Measurements from ENCODE around the gene DOK6.

Gene DOK6

DNA sequence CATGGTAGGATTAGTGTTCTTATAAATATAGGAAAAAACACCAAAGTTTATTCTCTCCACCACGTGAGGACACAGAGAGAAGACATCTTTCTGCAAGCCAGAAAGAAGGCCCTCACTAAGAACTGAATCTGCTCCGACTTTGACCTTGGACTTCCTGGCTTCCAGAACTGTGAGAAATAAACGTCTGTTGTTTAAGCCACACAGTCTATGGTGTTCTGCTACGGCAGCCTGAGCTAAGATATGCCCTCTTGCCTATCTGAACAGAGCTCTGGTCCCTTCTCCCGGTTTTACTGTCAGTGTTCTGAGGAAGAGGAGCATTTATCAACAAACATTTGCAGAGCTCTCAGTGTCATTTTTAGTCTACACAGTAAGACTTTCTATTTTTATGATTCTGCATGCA is 131.3 kb downstream of the DOK6 start:
- DNase-seq (ENCODE audit: extremely low read depth in 1 of 2, low read depth in 1 of 2): no peak

DNA sequence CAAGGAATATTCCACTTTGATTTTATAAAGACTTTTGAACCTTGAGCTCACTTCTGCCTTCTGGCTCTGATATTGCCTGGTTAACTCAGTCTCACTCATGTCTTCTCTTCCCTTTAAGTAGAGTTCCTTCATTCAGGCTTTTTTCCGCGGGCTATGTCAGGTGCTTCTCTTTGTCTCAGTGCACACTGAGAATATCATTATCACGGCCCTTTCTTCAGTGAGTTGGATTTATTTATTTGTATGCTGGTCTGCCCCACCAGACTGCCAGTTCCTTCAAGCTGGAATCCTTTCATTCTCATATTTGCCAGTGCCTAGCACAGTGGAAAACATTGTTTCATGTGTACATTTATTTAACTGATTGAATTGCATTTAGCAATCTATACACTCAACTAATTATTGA is 136.5 kb downstream of the DOK6 start:
- no peak for DNase-seq (ENCODE audit: extremely low read depth in 1 of 2, low read depth in 1 of 2)

DNA sequence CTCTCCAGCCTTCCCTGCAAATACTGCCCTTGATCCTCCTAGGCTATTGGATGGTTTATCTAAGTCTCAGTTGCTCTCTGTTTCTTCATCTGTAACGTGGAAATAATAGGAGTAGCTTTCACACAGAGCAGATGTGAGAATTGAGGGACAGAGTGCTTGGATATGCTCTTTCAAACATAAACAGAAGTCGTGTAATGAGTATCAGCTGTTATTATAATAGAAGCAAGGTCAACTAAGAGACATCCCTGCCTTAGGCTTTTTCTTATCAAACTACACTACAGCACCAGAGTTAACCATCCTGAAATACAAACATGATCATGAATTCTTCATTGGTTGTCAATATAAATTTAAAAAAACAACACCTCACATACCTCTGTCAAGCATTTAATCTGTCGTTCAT is 138.2 kb downstream of the DOK6 start:
- no peak for DNase-seq (ENCODE audit: extremely low read depth in 1 of 2, low read depth in 1 of 2)

DNA sequence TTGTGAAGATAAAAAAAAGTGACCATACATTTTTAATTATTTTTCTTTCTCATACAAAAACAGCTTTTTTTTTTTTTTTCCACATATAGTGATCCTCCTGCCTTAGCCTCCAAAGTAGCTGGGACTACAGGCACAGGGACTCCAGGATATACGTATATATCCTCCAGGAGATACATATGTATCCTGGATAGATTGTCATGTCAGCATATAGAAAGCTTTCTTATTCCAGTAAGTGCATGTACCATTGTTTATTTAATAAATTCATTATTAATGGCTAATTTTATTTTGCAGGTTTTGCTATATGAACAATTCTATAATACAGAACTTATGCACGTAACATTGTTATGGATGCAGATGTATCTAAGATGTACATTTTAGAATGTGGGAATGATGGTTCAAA is 138.7 kb downstream of the DOK6 start:
- no peak for DNase-seq (ENCODE audit: extremely low read depth in 1 of 2, low read depth in 1 of 2)

DNA sequence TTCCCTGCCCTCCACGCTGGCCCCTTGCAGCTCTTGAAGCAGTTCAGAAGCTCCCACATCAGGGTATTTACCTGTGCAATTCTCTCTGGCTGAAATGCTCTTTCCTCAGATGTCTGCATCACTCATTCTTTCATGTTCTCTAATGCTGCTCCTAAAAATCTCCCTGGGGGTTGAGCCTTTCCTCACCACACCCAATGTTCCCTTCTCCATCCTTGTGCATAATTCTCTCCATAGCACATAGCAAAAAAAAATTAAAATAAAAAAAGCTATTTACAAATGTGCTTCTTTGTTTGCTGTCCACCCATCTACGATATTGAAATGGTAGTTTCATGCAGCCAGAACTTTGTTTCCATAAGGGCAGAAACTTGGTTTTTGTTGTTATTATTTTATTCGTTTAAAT is 155.5 kb downstream of the DOK6 start:
- no peak for DNase-seq (ENCODE audit: extremely low read depth in 1 of 2, low read depth in 1 of 2)

DNA sequence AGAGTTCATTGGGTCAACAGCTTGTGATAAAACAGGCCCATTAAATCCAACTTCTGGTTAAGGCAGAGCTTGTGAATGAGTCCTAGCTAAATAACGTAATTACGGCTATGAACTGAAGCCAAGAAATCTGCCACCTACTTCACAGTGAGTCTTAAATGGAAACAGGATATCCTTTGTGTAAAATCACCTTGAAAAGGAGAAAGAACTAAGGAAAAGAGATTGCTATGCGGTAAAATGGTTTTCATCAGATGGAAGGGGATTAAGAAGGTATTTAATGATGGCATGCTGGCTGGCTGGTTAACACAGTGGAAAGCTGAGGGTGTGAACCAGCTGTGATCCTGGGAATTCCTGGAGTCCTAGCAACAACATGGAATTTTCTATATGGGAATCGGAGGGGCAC is 156.6 kb downstream of the DOK6 start:
- no peak for DNase-seq (ENCODE audit: extremely low read depth in 1 of 2, low read depth in 1 of 2)

DNA sequence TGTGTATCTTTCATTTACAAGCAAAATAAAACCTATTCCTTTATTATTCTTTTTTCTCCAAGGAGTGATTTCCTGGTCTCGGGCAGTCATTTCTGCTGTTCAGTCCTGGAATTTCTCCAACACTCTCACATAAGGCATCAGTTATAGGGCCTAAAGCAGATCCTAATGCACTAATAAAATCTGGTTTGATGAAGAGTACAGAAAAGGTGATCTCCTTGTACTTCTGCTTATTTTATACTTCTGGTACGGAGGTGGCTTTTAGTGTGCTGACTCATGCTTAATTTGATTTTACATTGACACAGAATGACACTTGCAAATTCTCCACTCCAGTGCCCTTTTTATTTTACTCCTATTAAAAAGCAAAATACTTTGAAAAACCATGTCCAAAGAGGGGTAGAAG is 157.4 kb downstream of the DOK6 start:
- DNase-seq (ENCODE audit: extremely low read depth in 1 of 2, low read depth in 1 of 2): no peak

DNA sequence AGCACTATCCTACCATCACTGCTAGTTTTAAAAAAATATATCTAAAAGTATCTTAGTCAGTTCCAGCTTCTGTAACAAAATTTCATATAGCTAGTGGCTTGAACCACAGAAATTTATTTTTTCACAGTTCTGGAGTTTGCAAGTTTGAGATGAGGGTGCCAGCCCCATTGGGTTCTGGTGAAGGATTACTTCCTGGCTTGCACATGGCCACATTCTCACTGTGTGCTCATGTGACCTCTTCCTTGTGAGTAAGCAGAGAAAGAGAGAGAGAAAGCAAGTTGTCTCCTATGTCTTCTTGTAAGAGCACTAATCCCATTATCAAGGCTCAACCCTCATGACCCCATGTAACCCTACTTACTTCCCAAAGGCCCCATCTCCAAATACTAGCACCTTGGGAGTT is 158.9 kb downstream of the DOK6 start:
- no peak for DNase-seq (ENCODE audit: extremely low read depth in 1 of 2, low read depth in 1 of 2)

DNA sequence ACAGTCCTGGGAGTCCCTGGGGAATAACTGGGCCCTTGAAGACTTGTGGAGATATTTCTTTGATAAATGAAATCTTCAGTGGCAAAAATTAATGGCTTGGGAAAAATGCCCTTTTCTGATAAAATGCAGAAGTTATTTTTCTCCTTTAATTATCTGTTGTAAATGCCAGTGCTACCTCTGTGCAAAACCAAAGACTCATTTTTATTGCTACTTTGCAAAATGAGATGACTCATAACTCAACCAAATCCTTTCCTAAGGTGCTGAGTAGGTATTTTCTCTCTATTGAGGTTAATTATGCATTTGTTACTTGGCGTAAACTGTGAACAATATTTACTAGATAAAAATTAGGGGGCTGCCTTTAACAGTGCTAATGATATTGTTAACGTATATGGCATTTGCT is 163.9 kb downstream of the DOK6 start:
- no peak for DNase-seq (ENCODE audit: extremely low read depth in 1 of 2, low read depth in 1 of 2)

DNA sequence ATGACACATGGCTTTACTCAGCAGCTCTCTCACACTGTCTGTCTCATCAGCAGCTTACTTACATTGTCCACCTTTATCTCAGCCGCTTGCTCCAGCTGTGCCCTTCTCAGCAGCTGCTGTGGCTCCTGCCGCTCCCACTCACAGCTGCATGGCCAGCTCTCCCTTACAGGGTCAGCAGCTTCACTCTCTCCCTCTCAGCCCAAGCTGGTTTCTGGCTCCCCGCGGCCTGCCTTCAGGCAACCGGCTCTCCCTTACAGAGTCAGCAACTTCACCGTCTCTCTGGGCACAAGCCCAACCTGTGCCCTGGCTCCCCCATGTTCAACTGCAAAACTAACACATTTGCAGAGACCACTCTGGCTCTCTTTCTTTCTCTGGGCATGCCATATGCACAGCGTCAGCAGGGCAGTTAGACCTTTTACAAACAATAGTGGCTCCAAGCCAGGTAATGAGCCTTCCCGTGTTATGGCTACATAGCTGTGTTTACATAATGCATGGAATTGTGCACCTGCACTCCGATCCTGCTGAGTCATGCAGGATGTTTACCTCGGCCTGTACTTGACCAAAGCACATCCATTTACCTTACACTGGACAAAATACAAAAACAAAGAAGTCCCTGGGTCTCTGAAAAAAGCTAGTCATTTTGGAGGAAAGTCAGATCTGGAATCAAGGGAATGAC is 167.3 kb downstream of the DOK6 start:
- DNase-seq (ENCODE audit: extremely low read depth in 1 of 2, low read depth in 1 of 2): no peak

DNA sequence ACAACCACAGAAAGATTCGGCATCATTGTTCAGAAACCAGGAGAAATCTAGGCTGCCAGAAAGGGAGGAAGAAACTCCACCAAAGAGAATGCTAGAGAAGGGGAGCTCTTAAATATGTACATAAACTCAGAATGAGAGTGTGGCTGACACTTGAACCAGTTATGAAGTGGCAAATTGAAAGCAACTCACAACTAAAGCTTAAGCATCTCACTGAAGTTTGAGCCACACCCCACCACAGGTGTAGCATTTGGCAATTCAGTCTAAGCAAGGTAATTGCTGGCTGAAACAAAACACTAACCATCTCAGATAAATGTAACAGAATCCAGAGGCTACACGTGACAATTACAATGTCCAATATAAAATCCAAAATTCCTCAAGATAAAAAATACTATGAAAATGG is 168.4 kb downstream of the DOK6 start:
- DNase-seq (ENCODE audit: extremely low read depth in 1 of 2, low read depth in 1 of 2): no peak

DNA sequence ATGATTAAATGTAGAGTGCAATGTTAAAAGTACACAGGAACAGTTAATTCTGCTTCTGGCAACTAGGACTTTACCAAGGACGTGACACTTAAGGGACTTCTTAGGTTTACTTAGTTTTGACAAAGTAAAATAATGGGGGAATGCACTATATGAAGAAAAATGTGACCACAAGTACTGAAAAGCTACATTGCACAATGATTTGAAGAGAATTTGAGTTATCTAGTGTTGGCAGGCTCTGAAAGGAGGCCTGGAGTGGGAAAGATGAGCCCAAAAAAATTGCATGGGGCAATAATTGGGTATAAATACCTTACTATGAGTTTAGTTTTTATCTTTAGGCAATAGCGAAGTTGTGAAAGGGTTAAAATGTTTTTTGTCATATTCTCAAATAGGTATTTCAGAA is 173.7 kb downstream of the DOK6 start:
- DNase-seq (ENCODE audit: extremely low read depth in 1 of 2, low read depth in 1 of 2): no peak

DNA sequence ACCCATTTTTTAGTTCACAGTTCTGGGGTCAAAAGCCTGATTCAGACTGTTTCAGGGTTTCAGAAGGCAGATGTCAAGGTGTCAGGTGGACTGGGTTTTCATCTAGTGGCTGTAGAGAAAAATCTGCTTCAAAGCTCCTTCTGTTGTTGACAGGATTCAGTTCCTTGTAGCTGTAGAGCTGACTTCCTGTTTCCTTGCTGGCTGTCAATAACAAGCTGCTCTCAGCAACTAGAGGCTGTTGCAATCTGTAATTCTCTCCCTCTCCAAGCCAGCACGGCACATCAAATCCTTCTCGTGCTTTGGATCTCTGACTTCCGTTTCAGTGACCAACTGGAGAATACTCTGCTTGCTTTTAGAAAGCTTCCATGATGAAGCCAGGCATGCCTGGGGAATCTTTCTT is 179.4 kb downstream of the DOK6 start:
- DNase-seq (ENCODE audit: extremely low read depth in 1 of 2, low read depth in 1 of 2): no peak

DNA sequence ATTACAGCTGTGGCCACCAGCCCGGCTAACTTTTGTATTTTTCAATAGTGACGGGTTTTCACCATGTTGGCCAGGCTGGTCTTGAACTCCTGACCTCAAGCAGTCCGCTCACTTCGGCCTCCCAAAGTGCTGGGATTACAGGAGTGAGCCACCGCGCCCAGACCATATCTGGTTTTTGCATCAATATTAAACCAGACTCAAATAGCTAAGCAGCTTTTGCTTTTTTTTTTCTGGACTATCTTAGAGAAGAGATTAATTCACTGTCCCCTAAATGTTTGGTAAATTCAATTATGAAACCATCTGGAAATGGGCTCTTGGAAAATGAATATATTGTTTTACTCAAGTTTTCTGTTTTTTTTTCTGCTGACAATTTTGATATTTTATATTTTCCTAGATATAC is 183.7 kb downstream of the DOK6 start:
- DNase-seq (ENCODE audit: extremely low read depth in 1 of 2, low read depth in 1 of 2): no peak

DNA sequence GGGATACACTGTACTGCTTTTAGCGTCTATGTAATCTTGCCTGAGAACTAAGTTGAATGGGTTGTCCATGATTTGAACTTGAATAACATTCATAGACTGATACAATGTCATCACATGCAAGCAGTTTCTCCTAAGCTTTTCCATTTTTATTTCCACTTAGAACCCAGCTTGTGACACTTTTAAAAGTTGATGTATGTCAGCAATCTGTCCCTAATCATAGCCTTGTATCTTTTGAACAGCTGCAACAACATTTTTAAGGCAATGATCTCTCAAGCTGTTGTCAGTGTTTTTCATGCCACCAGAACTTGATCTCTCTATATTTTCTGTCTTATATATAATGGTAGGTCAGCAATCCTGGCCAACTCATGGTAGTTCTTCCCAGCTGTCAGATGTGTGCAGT is 185.0 kb downstream of the DOK6 start:
- no peak for DNase-seq (ENCODE audit: extremely low read depth in 1 of 2, low read depth in 1 of 2)

DNA sequence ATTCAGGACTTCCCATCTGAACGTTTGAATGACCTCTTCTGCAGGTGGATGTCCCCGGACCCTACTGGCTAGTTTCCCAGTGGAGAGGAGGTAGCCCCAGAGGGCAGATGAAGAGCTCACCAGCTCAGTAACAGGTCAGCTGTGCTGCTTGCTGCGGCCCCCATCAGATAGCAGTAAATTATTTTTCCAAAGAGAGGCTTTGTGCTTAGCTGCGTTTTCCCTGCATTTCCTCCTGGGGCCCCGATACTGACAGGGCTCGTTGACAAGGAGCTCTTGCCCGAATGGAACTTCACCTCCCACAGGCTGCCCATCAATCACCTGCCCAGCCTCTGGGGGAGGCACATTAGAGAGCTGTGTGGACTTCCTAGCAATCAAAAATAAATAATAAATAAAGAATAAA is 185.8 kb downstream of the DOK6 start:
- DNase-seq (ENCODE audit: extremely low read depth in 1 of 2, low read depth in 1 of 2): no peak

DNA sequence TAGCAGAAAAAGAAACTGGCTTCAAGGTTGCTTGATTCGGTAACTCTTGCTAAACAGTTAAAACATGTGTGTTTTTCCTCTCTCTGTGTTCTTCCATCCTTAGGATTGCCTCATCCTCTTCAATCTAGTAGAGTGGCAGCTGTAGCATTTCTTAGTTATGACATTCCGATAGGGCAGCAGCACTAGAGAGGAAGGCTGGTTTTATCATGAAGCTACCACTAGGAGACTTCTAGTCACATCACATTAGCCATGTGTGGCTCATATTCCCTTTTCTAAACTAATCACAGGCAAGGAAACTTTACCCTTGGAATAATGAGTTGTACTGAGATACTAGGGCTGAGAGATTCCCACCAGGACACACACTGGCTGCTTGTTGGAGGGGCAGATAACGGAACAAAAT is 187.6 kb downstream of the DOK6 start:
- DNase-seq (ENCODE audit: extremely low read depth in 1 of 2, low read depth in 1 of 2): no peak

DNA sequence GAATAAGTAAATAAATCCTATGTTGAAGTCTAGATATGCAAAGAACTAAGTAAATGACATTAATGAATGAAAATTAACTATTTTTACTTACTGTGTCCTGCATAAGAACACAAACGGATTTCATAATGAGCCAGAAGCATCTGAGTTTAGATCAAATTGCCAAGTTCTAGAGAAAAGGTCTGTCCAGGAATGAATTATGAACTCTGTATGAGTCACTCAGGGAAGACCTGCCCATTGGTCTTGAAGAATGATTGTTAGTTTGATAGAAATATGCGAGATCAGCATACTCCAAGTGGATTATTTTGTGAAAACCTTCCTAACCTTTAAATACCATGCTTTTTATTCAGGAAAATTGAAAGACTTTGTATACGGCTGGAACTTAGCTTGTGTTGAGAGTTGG is 189.5 kb downstream of the DOK6 start:
- DNase-seq (ENCODE audit: extremely low read depth in 1 of 2, low read depth in 1 of 2): no peak

DNA sequence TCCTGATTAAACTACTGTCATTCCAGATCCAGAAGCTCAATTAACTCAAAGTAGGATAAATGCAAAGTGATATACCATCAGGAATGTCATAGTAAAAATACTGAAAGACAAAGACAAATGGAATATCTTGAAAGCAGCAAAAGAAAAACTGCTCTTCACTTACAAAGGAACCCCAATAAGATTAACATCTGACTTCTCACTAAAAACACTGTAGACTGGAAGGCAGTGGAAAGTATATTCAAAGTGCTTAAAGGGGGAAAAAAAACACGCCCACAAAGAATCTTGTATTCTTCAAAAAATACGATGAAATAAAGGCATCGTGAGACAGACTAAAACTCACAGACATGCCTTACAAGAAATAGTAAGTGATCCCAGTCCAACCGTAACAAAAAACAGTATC is 195.7 kb downstream of the DOK6 start:
- DNase-seq (ENCODE audit: extremely low read depth in 1 of 2, low read depth in 1 of 2): no peak

DNA sequence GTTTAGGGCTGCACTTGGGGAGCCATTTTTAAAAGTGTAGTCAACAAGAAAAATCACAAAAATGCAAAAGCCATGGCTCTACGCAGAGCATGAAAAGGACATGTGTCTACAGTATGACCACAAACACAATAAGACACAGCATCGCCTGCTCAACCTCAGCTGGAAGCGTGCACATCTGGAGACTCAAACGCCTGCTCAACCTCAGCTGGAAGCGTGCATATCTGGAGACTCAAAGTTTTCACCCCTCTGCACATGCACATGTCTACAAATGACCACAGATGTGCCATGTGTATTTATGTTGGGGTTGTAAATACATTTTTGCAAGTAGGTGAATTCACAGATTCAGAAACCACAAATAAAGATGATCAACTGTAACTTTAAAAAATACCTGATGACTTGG is 196.9 kb downstream of the DOK6 start:
- no peak for DNase-seq (ENCODE audit: extremely low read depth in 1 of 2, low read depth in 1 of 2)

DNA sequence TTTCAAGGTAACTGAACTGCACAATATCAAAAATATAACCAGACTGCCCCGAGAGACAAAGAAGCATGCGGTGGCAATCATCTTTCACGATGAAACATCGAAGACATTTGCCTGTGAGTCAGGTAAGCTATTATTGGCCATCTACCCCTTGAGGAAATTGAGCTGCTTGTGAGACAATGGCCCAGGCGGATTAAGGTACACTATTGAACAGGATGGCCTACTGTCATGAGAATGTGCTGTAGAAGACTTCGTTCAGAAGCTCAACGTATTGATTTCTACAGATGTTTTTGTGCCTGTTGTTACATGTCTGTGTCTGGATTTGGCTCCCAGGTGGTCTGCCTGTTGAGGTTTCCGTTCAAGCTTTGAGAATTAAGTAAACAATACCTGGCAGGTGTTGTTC is 198.7 kb downstream of the DOK6 start:
- DNase-seq (ENCODE audit: extremely low read depth in 1 of 2, low read depth in 1 of 2): no peak

DNA sequence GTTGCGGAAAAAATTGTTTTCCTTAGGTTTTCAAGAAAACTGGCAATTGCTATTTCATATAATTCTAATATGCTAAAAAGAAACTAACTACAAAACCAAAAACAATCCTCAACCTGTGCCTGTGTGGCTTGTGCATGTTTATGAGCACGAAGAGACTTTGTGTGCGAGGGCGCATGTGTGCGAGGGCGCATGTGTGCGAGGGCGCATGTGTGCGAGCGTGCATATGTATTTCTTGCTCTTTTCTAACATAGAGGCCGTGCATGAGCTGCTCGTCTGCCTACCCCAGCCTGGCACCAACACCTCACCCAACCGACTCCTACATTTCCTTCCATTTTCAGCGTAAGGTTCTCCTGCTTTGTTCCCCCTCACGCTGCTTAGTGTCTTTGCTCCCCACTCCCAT is 211.6 kb downstream of the DOK6 start:
- no peak for DNase-seq (ENCODE audit: extremely low read depth in 1 of 2, low read depth in 1 of 2)

DNA sequence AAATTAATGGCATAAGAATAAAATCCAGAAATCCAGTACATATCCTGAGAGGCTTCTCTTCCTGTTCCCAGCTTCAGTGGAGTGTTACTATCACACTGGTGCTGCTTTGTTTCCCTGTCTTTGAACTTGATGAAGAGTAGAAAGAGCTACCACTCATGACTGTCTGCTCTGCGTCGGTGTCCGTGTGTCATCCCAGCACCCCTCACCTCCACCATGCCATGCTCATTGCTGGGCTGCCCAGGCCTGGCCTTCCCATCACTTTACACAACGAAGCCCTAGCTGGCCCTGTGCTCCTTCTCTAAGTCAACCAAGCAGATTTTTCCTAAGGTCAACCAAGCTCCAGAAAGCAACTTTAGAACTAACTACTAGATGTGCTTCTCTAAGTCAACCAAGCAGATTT is 215.4 kb downstream of the DOK6 start:
- no peak for DNase-seq (ENCODE audit: extremely low read depth in 1 of 2, low read depth in 1 of 2)

DNA sequence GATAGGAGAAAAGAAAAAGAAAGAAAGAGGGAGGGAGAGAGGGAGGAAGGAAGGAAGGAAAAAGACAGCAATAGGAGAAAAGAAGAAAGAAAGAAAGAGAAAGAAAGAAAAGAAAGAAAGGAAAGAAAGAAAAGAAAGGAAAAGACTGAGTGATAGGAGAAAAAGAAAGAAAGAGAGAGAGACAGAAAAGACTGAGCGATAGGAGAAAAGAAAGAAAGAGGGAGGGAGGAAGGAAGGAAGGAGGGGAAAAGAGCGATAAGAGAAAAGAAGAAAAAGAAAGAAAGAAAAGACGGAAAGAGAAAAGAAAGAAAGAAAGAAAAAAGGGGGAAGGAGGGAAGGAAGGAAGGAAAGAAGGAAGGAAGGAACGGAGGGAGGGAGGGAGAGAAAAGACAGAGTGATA is 216.7 kb downstream of the DOK6 start:
- no peak for DNase-seq (ENCODE audit: extremely low read depth in 1 of 2, low read depth in 1 of 2)
